BLaER1 treated with 17β-estradiol and CSF1 and Interleukin-3, amounts not matched to agents 10 nM and 100 nM (cell line): ENCODE measurements around the gene LPP.

Experiments
- H3K27ac ChIP-seq, 11 experiments: shearing (Covaris generic); formaldehyde crosslinking; 2 replicates each; pipeline ENCODE4 v1.8.1; 2022
- H3K27me3 ChIP-seq, 11 experiments: shearing (Covaris generic); formaldehyde crosslinking; 2 replicates each; pipeline ENCODE4 v1.8.1; 2022
- H3K36me3 ChIP-seq, 11 experiments: shearing (Covaris generic); formaldehyde crosslinking; 2 replicates each; pipeline ENCODE4 v1.8.1; 2022
- H3K4me1 ChIP-seq, 10 experiments: shearing (Covaris generic); formaldehyde crosslinking; 2 replicates each; pipeline ENCODE4 v1.8.1; 2022
- H3K4me2 ChIP-seq, 11 experiments: shearing (Covaris generic); formaldehyde crosslinking; 2 replicates each; pipeline ENCODE4 v1.8.1; 2022
- H3K4me3 ChIP-seq, 10 experiments: shearing (Covaris generic); formaldehyde crosslinking; 2 replicates each; pipeline ENCODE4 v1.8.1; 2022
- H3K9ac ChIP-seq, 11 experiments: shearing (Covaris generic); formaldehyde crosslinking; 2 replicates each; pipeline ENCODE4 v1.8.1; 2022
- H3K9me3 ChIP-seq, 11 experiments: shearing (Covaris generic); formaldehyde crosslinking; replicated peaks in 1 of 11; 2 replicates each; pipeline ENCODE4 v1.8.1; 2022
- H4K20me1 ChIP-seq, 11 experiments: shearing (Covaris generic); formaldehyde crosslinking; 2 replicates each; pipeline ENCODE4 v1.8.1; 2022
- Cebpa-rat ChIP-seq, 11 experiments: shearing (Covaris generic); IDR thresholded peaks; 2 replicates each; pipeline ENCODE4 v1.8.1; 2022

LPP gene

DNA sequence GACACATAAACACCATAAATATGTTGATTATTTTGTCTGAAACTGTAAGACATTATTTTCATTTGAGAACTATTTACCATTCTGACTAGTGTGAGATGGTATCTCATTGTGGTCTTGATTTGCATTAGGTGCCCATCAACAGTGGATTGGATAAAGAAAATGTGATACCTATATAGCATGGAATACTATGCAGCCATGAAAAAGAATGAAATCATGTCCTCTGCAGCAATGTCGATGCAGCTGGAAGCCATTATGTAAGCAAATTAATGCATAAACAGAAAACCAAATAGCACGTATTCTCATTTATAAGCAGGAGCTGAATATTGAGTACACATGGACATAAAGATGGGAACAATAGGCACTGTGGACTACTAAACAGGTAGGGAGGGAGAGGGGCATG, 759.1 kb downstream of the LPP start:
- H3K4me1 ChIP-seq = peaks cover 19 to 86% (median 32%) of the 10 kb centered on the region in 10 experiments
- 0 out of 22 replicates have a peak, but pooled peaks cover 0 to 2% (median 0%) of the 10 kb centered on the region in 11 experiments for H3K27me3 ChIP-seq
- no peak overlapping the region for H3K9ac ChIP-seq
- peak overlapping the region in 2 of 11 experiments; percentile 92 to 95; a peak in 3 of 22 replicates for H3K27ac ChIP-seq
- H3K4me3 ChIP-seq = no peak overlapping the region
- H3K9me3 ChIP-seq = peaks cover 0 to 4% (median 0%) of the 10 kb centered on the region in 11 experiments; a peak in 4 of 22 replicates
- no peak overlapping the region for H3K4me2 ChIP-seq
- no peaks in the 10 kb centered on the region for H3K36me3 ChIP-seq
- H4K20me1 ChIP-seq = no peaks in the 10 kb centered on the region
- no peak for TF ChIP-seq Cebpa-rat (IDR thresholded peaks at IDR 0.05)

DNA sequence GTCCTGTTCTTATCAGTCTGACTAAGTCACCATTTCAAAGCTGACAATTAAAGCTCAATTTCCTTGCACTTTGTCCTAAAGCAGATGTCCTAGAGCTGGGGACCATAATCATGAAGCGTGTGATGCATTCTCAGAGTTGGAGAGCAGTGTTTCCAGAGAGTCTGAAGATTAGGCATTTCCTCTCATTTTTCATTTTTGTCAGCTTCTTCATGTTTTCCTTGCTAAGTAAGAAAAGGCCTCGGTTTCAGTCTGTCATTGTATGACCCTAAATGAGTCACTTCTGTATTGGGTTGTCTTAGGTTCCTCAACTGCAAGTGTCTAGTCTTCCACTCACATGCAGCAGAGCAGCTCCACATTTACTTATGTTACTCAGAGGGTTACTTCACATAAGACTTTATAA, 760.6 kb downstream of the LPP start:
- Histone ChIP-seq H3K9me3 (peaks cover 0 to 7% (median under 1%) of the 10 kb centered on the region in 11 experiments; a peak in 7 of 22 replicates), H4K20me1 (no peaks in the 10 kb centered on the region), H3K27me3 (0 out of 22 replicates have a peak, but pooled peaks cover 0 to 5% (median 0%) of the 10 kb centered on the region in 11 experiments), H3K4me1 (peaks cover 19 to 91% (median 35%) of the 10 kb centered on the region in 10 experiments), H3K4me2 (peak overlapping the region in 5 of 11 experiments; percentile 23 to 93 (median 83); a peak in 10 of 22 replicates), H3K9ac (peak overlapping the region in 4 of 11 experiments; percentile 57 to 69 (median 65); a peak in 7 of 22 replicates), H3K4me3 (no peak overlapping the region), H3K27ac (peak overlapping the region in 5 of 11 experiments; percentile 49 to 95 (median 85); a peak in 9 of 22 replicates), H3K36me3 (peaks cover 0 to 3% (median 0%) of the 10 kb centered on the region in 11 experiments; a peak in 1 of 22 replicates)
- TF ChIP-seq Cebpa-rat (IDR thresholded peaks at IDR 0.05) = no peak

DNA sequence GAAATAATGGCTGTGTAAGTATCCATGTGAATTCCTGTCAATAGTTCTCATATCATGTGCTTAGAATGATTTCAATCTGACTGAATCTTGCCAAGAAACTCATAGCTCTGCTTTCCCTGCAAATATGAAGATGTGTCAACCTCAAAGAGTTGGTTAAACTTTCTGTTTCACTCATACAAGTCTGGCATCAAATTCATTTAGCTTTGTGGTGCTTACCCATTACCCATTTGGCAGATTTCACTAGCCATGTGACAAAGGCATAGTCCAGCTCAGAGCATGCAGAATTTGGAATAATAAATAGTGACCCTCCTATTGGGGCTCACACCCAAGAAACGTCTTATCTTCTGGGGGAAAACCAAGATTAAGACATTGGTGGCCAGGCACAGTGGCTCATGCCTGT, 761.2 kb downstream of the LPP start:
- Histone ChIP-seq H3K4me3 (no peak overlapping the region), H3K27ac (peak overlapping the region in 5 of 11 experiments; percentile 21 to 95 (median 85); a peak in 9 of 22 replicates), H3K27me3 (0 out of 22 replicates have a peak, but pooled peaks cover 0 to 5% (median 0%) of the 10 kb centered on the region in 11 experiments), H3K9ac (peak overlapping the region in 3 of 11 experiments; percentile 27 to 69 (median 63); a peak in 4 of 22 replicates), H3K9me3 (peaks cover 0 to 12% (median 6%) of the 10 kb centered on the region in 11 experiments; a peak in 16 of 22 replicates), H3K36me3 (peaks cover 0 to 8% (median 0%) of the 10 kb centered on the region in 11 experiments; a peak in 1 of 22 replicates), H3K4me1 (peaks cover 19 to 94% (median 35%) of the 10 kb centered on the region in 10 experiments), H4K20me1 (no peaks in the 10 kb centered on the region), H3K4me2 (peak overlapping the region in 5 of 11 experiments; percentile 41 to 93 (median 83); a peak in 9 of 22 replicates)
- TF ChIP-seq Cebpa-rat (IDR thresholded peaks at IDR 0.05) = no peak

DNA sequence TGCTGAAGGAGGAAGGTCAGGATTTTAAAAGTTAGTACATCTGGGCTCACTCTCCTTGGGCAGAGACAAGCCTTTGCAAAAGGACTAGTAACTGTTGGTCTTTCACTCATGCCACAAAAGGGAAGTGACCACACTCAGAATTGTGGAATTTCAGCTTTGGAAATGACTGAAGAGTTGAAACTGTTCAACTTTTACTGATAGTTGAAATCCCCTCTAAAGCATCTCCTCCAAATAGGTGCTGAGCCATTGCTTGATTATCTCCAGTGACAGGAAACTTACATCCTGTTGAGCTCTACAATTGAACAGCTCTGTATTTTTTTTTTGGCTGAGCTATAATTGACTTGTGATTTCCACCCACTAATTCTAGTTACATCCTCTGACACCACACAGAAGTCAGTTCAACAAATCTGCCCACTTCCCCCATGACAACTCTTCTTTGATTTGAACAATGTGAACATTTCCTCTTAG, 763.0 kb downstream of the LPP start:
- Histone ChIP-seq H3K27ac (peak overlapping the region in 8 of 11 experiments; percentile 21 to 95 (median 78); a peak in 14 of 22 replicates), H4K20me1 (no peaks in the 10 kb centered on the region), H3K9me3 (peaks cover 6 to 24% (median 13%) of the 10 kb centered on the region in 11 experiments; a peak in 16 of 22 replicates), H3K4me2 (peak overlapping the region; percentile 53 to 93 (median 74)), H3K4me1 (peaks cover 19 to 83% (median 35%) of the 10 kb centered on the region in 10 experiments), H3K9ac (peak overlapping the region in 6 of 11 experiments; percentile 12 to 81 (median 69); a peak in 12 of 22 replicates), H3K4me3 (no peak overlapping the region; a peak in 1 of 20 replicates), H3K27me3 (0 out of 22 replicates have a peak, but pooled peaks cover 0 to 5% (median 0%) of the 10 kb centered on the region in 11 experiments), H3K36me3 (peaks cover 0 to 13% (median 0%) of the 10 kb centered on the region in 11 experiments; a peak in 1 of 22 replicates)
- no peak; a peak in 1 of 22 replicates for TF ChIP-seq Cebpa-rat (IDR thresholded peaks at IDR 0.05)

DNA sequence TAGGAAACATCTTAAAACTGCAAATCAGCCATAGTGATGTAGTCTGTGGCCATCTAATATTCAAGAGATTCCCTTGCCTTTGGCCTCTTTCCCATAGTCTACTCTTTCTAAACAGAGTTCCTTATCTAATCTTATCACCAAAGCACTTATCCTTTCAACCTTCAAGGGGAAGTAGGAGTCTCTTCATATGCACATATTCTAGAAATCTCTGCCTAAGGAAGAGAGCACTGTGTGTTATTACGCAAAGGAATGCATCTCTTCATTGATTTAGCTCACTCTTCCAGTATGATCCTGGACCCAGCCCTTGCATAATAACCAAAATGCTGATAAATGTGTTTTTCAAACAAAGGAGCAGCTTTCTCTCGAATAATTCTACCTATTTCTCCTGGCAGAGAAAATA, 764.1 kb downstream of the LPP start:
- 0 out of 22 replicates have a peak, but pooled peaks cover 0 to 5% (median 0%) of the 10 kb centered on the region in 11 experiments for H3K27me3 ChIP-seq
- H4K20me1 ChIP-seq = no peaks in the 10 kb centered on the region
- peak overlapping the region in 4 of 11 experiments; percentile 67 to 81 (median 76); a peak in 7 of 22 replicates for H3K9ac ChIP-seq
- H3K4me3 ChIP-seq = no peak overlapping the region
- peak overlapping the region in 5 of 11 experiments; percentile 77 to 95 (median 85); a peak in 10 of 22 replicates for H3K27ac ChIP-seq
- peaks cover 0 to 13% (median 0%) of the 10 kb centered on the region in 11 experiments; a peak in 1 of 22 replicates for H3K36me3 ChIP-seq
- peaks cover 6 to 31% (median 13%) of the 10 kb centered on the region in 11 experiments; a peak in 16 of 22 replicates for H3K9me3 ChIP-seq
- H3K4me1 ChIP-seq = peaks cover 19 to 76% (median 35%) of the 10 kb centered on the region in 10 experiments
- H3K4me2 ChIP-seq = peak overlapping the region; percentile 53 to 93 (median 74); a peak in 21 of 22 replicates
- TF ChIP-seq Cebpa-rat (IDR thresholded peaks at IDR 0.05) = no peak

DNA sequence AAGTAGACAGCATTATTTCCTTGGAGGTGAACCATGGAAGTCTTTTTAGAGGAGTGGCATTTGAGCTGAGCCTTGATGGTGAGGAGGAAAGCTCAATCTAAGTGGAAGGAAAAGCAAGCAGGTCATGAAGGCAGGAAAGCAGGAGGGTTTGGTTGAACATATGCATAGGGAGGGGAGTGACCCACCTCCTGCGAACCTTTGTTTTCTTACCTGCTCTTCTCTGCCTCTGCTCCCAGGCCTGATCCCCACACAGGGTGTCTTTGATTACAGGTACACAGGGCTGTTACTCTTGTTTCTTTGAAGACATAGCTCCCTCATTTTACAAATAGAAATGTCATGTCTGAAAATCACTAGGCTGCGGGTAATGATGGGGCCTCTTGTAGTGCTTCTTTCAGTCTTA, 769.7 kb downstream of the LPP start:
- H3K9me3 ChIP-seq = peaks cover 6 to 36% (median 12%) of the 10 kb centered on the region in 11 experiments; a peak in 15 of 22 replicates
- H3K4me2 ChIP-seq = no peak overlapping the region
- no peak overlapping the region for H3K4me3 ChIP-seq
- H4K20me1 ChIP-seq = no peaks in the 10 kb centered on the region
- H3K27ac ChIP-seq = no peak overlapping the region
- peaks cover 0 to 54% (median 0%) of the 10 kb centered on the region in 10 experiments; a peak in 7 of 20 replicates for H3K4me1 ChIP-seq
- no peak overlapping the region for H3K9ac ChIP-seq
- H3K36me3 ChIP-seq = peaks cover 0 to 13% (median 0%) of the 10 kb centered on the region in 11 experiments; a peak in 1 of 22 replicates
- no peak for TF ChIP-seq Cebpa-rat (IDR thresholded peaks at IDR 0.05)
- H3K27me3 ChIP-seq = no peaks in the 10 kb centered on the region

DNA sequence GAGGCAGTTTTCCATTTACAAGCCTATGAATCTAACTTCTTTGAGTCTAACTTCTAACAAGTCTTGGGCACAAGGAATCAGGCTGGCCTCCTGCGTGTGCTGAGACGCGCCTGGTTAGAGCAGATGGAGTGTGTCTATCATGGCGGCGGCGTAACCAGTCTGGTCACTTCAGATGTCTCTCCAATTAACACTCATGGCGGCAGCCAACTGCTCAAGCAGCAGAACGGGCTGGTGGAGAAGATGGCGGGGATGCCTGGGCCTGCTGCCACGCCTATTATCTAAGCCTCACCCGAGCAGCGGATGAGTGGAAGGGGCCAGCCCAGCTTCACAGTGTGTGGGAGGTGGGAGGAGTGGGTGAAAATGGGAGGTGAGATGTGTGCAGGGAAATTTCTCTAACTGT, 771.4 kb downstream of the LPP start:
- Histone ChIP-seq H4K20me1 (no peaks in the 10 kb centered on the region), H3K9ac (no peak overlapping the region)

DNA sequence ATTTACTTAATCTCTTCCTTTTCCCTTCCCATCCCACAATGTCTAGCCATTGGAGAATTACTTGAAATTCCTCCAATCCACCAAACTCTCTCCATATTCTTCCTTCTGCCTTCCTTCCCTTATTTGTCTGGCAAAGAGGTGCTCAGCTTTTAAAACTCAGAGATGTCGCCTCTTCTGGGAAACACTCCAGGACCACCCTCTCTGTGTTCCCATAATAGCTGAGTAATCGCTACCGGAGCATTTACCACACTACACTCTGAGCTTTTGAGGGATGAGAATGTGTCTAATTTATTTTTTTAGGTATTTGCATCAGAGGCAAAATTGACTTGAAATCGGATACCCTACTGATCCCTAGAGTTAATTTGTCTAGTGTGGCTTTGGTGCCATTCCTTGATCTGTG, 772.2 kb downstream of the LPP start:
- Histone ChIP-seq H3K9ac (no peak overlapping the region), H4K20me1 (no peaks in the 10 kb centered on the region), H3K27ac (0 out of 22 replicates have a peak overlapping the region, but pooled peaks of 1 of the 11 experiments have one; percentile 49), H3K36me3 (no peaks in the 10 kb centered on the region), H3K4me1 (peaks cover 6 to 61% (median 18%) of the 10 kb centered on the region in 10 experiments), H3K4me2 (peak overlapping the region in 2 of 11 experiments; percentile 41 to 46; a peak in 1 of 22 replicates), H3K9me3 (peaks cover 0 to 14% (median 0%) of the 10 kb centered on the region in 11 experiments; a peak in 6 of 22 replicates), H3K27me3 (no peaks in the 10 kb centered on the region), H3K4me3 (no peak overlapping the region)
- no peak for TF ChIP-seq Cebpa-rat (IDR thresholded peaks at IDR 0.05)

More for the DNA sequence above, 771.4 kb downstream of the LPP start:
- H3K4me2 ChIP-seq = no peak overlapping the region; a peak in 2 of 22 replicates
- H3K36me3 ChIP-seq = 0 out of 22 replicates have a peak, but pooled peaks cover 0 to 7% (median 0%) of the 10 kb centered on the region in 11 experiments
- peaks cover under 1 to 21% (median 6%) of the 10 kb centered on the region in 11 experiments; a peak in 15 of 22 replicates for H3K9me3 ChIP-seq
- no peak overlapping the region for H3K4me3 ChIP-seq
- H3K27me3 ChIP-seq = no peaks in the 10 kb centered on the region
- H3K27ac ChIP-seq = no peak overlapping the region
- peaks cover 0 to 54% (median 11%) of the 10 kb centered on the region in 10 experiments; a peak in 17 of 20 replicates for H3K4me1 ChIP-seq
- no peak for TF ChIP-seq Cebpa-rat (IDR thresholded peaks at IDR 0.05)
